HS-27A (cell line): Measurements from ENCODE around the gene PDZRN3.

Experiments
- DNase-seq: peaks from one replicate; pipeline ENCODE4 v3.0.0-alpha.2; 2012; ENCODE audit warnings: low read depth, missing footprints

The PDZRN3 gene

DNA sequence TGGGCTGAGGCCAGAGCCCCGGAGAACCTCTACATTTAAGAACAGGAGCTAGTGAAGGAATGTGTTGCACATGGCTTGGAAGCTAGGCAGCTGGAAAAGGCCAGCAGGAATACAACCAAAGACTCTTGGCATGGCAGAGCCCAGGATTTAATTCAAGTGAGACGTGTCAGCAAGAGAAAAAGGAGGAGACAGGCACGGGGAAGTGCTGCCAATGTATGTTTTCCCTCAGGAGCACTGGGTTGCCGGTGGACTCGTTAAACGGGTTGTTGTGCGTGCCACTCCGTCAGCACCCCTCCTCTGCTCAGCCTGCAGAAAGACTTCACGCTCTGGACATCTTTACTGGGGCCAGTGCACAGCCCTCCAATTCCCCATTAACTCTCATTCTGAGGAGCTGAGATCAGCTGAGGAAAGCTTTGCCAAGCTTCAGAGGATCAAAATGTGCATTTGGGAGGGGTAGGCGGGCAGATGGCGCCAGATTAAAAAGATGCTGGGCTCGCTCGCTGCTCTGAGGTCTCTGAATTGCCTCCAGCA is 103.7 kb downstream of the PDZRN3 start:
- DNase-seq, result no peak

DNA sequence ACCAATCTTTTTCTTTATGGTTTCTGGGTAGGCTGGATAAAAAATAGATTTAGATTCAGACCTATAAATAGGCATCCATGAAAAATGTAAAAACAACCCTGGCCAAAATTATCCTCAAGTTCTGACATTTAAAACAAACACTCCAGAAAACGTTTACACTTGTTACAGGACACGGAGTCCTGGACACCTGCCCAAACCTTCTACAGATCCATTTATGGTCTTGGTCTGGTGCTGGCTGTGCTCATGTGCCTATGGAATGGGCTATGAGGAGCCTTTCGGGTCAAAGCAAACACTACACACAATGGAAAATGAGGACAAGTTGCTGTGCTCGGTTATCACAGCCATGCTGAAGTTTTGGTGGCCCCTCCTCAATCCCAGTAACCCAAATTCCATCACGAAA is 108.1 kb downstream of the PDZRN3 start:
- DNase-seq, result no peak

DNA sequence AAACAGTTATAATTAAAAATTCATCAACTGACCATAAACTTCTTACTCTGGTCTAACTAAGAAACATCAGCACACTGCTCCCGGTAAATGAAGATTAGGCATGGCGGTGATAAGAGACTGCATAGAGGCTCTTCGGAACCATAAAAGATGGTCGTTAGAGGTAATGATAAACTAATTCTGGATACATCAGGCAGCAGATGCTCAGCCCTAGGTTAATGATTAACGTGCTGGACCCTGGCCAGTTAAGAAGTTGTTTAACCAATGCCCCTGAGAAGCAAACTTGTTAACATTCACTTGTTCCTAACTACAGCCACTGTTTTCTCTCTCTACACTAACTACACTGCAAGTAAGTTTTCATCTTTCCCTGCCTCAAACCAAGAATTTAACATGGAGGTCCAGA is 111.5 kb downstream of the PDZRN3 start:
- DNase-seq, result no peak

DNA sequence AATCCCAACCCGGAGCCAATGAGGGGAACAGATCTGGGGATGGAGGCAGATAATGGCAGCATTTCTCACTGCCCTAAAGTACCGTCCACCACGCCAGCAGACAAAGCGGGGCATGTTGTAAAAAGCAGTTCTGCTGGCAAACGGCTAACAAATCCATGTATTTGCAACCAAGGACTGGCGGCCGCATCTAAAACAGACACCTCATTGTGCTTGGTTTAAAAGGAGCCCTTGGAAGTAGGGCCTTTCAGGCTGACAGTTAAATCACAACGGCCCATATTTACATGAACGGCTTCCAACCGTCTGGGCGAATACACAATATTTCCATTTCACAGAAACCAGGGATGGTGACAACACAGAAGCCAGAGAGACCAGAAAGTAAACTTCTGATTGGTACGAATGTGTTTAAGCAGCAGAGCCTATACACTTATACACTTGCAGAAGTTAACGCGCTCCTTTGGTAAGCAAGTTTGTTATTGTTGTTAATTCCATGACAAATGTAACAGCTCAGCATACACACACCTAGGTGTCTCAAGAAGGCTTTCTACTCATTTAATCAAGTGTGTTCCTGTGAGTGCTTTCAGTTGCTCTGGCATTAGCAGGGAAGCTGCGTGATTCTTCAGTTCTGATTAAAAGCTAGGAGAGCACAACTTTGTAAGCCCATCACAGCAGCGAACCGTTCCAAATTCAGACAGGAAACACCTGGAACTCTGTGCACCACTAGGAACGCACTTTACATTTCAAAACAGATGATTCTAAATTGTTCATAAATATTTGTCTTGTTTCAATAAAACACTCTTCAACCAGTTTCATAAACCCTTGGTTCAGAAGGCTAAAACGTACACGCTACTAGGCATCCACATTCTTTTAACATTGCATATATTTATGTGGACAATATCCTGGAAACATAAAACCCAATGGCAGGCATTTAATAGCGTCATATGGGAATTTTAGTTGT is 112.9 kb downstream of the PDZRN3 start:
- no peak for DNase-seq

DNA sequence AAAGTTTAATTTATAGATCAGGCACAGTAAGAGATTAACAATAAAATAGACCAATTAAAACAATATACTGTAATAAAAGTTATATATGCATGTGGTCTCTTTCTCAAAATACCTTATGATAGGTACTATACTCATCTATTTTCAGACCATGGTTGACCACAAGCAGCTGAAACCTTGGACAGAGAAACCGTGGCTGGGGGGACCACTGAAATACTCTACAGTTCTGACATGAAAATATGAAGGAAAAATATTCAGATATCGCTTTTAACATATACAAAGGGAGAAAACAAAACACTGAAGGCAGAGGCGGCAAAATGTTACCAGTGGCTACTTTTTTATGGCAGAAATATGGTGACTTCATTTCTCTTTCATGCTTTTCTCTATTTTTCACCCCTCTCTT is 114.0 kb downstream of the PDZRN3 start:
- no peak for DNase-seq

DNA sequence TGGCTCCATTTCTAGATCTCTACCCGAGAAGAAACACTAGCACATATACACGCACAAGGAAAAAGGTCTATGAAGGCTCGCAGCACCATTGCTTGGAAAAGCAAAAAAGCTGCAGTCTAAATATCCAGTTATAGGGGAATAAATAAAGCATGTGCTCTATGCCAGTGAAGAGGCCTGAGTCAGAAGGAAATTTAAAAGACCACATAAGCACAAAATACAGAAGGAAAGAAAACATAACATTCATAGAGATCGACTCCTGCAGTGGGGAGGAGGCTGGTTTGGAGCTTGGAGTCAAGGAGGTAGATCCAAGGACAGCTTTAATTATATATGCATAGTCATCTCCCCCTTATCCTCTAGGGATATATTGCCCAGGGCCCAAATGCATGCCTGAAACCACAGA is 114.4 kb downstream of the PDZRN3 start:
- DNase-seq, result no peak

DNA sequence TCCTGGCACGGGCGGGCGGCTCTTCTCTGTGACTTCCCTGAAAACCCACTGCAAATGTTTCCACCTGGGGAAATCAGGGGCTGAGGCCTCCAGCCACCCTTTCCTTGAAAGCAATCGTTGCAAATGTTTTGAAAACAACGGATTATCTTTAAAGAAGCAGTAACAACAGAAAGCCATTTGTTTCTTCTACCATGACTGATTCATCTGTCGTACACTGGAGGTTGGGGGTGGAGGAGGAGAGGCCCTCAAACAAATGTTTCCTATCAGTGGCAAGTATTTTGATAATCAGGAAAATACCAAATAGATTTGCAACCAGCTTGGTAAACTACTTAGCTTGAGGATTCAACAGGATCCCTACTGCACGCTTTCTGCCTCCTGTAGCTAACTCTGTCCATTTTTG is 114.9 kb downstream of the PDZRN3 start:
- no peak for DNase-seq

DNA sequence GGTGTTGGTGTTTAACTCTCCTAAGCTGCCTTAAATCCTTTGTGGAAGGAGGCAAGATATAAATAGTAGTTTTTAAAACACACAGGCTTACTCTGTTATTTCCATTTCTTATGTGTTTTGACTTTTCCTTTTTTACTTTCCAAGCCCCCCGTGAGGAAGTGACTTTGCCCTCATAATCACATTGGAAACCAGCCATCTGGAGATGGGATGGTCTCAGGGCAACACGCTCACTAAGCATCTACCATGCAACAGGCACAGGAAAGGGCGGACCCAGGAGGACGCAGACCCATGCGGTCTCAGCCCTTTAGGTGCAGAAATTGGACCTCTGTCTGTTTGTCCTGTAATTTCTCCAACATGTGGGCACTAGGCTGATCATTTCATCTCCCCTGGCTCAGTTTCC is 115.7 kb downstream of the PDZRN3 start:
- no peak for DNase-seq

DNA sequence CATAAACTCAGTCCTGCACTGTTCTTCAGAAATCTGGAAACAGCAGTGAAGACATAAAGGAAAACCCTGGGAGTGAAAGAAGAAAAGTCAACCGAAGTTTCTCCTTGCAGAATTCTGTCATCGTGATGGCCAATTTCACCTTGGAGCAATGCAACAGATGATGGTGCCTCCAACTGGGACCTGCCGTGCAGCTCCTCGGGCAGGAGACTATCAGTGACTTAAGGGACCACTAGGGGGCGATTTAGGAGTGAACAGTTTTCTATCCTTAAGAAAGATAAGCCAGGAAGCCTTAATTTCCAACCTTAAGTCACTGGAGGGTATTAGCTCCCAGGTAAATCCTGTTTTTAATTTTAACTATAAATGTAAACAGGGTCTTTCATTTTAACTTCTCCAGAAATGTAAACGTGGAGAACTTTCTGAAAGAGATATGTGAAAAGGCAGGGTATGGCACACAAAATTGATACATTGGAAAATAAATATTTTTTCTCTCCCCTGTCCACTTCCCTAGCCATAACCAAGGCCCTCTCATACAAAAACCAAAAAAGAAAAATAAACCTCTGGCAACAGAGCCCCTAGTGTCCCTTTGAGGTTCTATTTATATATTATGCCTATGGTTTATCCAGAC is 116.3 kb downstream of the PDZRN3 start:
- DNase-seq, result no peak

DNA sequence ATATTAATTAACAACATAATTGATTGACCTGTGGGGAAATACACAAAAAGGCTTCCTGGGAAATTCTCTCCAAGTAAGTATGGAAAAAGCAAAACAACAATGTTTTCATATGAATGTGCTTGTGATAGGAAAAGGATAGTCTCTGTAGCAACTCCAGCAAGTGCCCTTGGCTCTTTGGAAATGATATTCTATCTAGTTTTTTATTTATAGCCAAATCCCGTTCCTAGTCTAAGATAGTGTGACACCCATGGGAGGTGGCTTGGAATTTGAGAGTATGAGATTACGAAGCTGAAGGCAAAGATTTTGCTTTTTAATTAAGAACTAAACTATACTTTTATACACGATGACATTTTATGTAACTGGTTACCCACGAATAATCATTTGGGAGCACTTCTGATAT is 119.9 kb downstream of the PDZRN3 start:
- no peak for DNase-seq

DNA sequence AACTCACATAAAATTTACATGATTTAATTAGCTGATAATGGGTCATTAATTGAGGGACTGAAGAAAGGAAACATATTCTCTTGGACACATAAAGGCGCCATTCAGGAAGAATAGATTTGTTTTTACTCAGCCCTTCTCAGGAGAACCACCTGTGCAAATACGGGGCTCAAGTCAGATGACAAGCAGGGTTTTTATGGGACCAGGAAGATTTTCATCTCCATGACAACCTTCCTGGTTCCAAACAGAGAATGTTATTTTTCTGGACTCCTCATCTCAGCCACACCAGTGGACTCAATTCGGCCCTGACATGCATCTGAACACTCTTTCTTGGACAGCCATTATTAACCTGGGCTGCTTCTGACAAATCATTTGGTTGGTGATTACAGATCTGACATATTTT is 120.5 kb downstream of the PDZRN3 start:
- DNase-seq, result no peak

DNA sequence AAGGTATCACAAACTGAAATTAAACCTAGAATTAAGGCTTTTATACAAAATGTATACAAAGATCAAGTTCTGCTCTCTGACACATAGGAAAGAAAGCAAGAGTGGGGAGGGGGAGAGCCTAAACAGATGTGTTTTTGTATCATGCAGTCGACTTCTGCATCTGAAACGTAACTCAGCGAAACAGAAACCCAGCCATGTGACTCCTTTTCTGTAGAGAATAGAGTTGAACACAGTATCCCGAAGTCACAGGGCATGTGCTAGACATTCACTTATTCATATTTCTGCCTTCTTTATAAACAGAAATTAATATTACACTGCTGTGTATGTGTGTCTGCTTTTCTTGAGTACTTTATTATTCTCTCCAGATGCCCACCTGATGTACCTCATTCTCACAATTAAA is 121.0 kb downstream of the PDZRN3 start:
- DNase-seq, result no peak

DNA sequence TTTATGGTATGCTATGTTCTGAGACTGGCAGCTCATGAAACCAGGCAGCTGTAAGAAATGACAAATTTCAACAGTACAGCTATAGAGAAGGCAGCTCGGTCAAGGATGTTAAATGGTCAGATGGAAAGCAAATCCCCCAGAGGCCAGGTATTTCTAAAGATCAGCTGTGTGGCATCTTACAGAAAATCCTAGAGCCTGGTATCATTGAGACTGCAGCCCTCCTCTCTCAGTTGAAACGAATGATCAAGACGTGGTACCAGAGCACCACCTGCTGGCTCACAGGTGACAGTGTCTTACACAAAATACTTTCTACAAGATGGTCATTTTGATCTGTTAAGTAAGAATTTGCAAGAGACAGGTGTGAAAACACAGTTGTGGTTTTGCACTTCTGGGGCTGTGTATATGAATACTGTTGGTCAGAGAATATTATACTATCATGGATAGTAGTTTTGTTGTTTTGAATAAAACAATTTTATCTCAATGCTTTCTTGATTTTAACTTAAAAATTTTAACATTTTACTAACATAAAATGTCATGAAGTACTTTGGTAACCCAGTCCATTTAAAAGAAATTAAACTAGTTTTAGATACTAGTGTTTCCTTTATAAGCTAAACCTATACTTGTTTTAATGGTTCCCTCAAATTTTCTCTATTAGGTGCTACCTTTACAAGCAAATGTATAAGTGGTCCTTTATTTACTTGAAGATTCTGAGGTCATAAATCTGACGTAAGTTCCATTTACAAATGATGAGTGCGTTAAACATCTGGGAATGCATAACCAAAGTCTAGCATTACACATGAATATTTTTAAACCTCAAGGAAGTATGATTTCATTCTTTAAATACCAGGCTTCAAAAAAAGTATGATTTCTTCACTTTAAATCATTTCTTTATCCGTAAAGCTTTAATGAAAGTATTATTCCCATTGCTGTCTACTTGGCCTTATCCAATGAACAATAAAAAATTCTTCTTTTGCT is 121.8 kb downstream of the PDZRN3 start:
- DNase-seq, result peak; percentile 62

DNA sequence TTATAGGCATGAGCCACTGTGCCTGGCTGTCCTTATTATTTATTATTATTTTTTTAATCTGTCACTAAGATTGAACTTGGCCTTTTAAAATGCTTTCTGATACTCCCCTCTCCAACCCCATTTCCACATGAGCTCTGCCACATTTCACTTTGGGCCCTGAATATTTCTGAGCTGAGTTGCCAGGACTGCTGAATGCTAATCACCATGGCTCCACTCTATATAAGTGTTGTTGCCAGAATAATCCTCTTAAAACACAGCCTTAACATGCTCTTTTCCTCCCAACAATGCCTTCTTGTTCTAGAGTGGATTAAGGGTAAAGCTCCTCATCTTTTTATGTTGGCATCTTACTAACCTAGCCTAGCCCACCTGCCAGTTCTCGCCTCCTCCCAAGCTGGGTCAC is 124.4 kb downstream of the PDZRN3 start:
- no peak for DNase-seq

DNA sequence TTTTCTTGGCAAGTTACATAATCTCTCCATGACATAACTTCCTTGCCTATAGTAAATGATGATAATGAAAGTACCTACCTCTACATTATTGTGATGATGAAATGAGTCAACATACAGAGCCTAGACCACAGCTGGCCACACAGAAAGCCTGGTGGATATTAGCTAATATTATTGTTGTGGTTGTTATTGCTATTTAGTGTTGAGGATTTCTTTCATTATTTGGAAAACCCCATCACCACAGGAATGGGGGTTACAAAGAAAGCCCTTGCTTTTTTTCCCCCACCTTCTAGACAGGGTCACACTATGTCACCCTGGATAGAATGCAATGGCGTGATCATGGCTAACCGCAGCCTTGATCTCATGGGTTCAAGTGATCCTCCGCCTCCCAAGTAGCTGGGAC is 125.0 kb downstream of the PDZRN3 start:
- no peak for DNase-seq

DNA sequence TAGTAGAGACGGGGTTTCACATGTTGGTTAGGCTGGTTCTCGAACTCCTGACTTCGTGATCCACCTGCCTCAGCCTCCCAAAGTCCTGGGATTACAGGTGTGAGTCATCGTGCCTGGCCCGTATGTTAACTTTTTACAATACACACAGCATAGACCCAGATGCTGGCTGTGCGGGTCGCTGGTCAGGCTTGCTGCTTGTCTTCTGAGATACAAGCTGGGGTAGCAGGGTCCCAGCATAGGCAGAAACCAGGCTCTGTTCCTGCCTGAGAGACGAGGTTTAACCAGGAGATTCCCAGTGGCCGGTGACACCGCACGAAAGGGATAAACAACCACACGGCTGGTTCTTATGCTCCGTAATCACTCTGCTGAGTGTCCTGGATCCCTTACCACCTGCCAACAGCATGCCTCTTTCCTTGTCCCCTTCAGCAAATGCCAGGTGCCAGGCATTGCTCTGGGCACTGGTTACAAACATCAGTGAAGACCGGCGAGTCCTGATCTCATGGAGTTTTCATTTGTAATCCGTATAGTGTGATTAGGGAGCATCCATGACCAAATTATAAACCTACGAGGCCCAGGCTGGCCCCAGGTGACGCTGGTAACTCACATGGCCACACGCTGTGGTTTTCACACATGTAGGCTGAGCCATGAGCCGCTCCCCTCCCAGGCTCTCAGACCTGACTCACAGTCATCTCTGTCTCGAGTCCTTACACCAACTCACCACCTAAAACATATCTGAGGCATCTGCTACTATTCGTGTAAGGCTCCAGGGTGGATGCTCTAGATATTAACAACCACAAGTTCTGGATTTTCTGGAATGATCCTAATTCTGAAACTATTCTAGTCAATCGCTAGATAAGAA is 125.7 kb downstream of the PDZRN3 start:
- DNase-seq, result no peak

DNA sequence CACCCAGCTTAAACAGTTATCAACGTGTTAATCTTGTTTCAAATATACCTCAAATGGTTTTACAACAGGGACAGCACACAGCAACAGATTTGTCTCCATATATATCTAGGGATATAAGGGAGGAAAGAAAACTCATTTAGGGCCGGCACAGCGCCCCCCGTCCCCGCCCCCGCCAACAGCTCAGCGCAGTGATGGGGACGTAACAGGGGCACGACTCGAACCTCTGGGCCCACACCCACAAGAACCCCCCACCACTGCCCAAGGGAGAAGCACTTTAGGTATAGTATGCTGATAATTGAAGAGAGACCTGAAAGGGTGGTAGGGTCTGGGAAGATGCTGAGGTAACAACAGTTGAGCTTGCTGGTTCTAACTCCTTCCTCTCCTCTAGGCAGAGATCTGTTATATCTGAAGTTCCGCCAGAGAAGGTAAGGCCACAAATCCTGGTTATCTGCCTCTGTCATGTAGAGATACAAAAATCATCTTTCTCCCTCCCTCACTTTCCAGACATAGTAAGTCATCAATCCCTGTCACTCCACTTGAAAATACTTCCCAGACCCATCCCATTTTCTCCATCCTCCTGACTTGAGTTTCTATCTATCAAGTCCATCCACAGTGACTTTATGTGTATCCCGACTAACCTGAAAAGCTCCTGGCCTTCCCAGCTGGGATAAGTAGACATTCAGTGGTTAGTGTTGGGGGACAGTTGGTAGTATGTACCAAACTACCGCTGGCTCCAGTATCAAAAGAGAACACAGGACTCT is 126.9 kb downstream of the PDZRN3 start:
- DNase-seq, result no peak

DNA sequence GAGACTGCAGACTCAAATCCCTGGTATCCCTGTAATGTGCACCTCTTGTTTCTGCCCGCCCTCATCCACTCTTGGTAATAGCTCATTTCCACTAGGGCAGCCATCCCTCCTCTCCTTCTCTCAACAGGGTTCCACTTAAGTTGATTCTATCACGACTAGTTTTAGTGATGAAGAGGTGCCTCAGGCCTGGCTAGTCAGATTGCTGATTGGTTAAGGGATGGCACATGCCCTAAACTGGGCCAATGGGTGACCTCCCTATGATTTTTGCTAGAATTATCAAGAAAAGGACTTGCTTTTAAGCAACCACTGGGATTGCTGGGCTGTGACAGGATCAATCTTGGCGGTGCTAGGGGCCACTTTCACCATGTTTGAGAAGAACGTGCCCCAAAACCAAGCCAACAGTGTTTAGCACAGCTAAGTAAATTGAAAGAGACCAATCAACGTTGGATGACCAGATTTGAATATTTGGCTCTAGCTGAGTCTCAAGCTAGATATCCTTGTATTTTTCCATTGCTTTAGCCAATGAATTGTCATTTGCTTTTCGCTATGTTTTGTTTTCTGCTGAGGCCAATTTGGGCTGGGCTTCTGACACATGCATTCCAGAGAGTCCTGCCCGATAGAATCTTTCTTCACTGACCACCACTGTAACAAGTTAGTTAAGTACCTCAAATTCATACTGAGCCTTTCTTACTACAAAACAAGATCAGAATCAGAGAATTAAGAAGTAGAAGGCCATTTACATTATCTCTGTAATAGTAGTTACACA is 131.0 kb downstream of the PDZRN3 start:
- DNase-seq, result peak; percentile 73

DNA sequence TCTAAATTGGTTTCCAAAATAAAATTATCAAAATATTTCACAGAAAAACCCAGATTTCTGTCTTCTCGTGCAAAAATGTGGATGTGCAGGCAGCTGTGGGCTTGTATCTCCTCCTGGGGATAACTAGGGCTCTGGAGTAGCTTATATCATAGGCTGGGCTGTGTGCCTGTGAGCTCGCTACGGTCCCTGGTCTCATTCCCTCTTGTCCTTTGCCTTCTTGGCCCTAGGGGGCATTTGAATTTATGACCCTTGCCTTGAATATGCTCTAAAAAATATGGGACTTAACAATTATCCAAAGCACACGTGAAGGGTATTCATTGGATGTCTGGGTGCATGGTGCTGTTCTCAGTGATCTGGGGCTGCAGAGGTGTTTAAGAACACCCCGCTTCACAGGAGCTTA is 132.6 kb downstream of the PDZRN3 start:
- DNase-seq, result no peak

DNA sequence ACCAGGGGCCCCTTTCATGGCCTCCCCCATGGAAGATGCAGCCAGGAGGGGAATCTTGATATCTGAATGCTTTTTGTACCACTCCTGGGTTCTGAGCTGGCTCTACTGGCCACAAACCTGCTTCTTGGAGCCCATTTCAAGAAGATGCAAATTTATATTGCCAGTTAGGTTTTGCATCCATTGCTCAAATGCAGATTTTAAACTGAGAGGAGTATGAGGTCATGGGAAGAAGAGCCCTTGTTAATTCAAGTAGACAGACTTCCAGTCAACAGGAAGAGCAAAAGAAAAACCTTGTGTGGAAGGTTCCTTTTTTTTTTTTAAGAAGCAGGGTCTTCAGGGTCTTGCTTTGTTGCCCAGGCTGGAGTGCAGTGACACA is 133.5 kb downstream of the PDZRN3 start:
- no peak for DNase-seq
